PC-9 (cell line): ENCODE data around the gene PEA15. TPM values are rescaled to one million over a fixed set of nuclear protein-coding genes. Genes with fewer than 3 reads are reported as not detected.

ENCODE experiments used
- BruUV-seq: library from RNA; stranded (reverse); fragments of 400-500 nt; replicated peaks from 2 replicates; lab custom pipeline; 2021; lab: Mats Ljungman, UMichigan
- CTCF ChIA-PET: fragments of 300-600 bp; sonication (Branson Sonifier 250); formaldehyde crosslinking; loops from one replicate; lab custom pipeline; 2022; ENCODE audit warnings: antibody characterized with exemption; lab: Charles Lee
- POLR2A ChIA-PET: fragments of 300-600 bp; sonication (Branson Sonifier 250); formaldehyde crosslinking; loops from one replicate; lab custom pipeline; 2022; ENCODE audit warnings: antibody characterized with exemption; ENCODE audit not compliant: unreplicated experiment; lab: Charles Lee
- DNase-seq, 2 experiments: peaks; one replicate each; pipeline versions ENCODE4 v3.0.0 to v3.0.0-alpha.2; 2015 to 2022; ENCODE audit warnings: mixed read lengths in 1 of 2
- H2AFZ ChIP-seq: fragments of 200-600 bp; sonication (generic); 2 replicates; pipeline ENCODE4 v1.8.1; 2017; ENCODE audit warnings: antibody characterized with exemption
- H3F3A ChIP-seq: fragments of 200-600 bp; sonication (generic); 2 replicates; pipeline ENCODE4 v1.8.1; 2017; ENCODE audit warnings: antibody characterized with exemption, mild to moderate bottlenecking, low read depth; ENCODE audit not compliant: insufficient read depth
- H3K27ac ChIP-seq: fragments of 200-600 bp; sonication (generic); 2 replicates; pipeline ENCODE4 v1.6.1; 2016; ENCODE audit warnings: mixed run types
- H3K27me3 ChIP-seq: fragments of 200-600 bp; sonication (generic); 2 replicates; pipeline ENCODE4 v1.6.1; 2016; ENCODE audit warnings: low read depth, mixed run types; ENCODE audit not compliant: insufficient read depth
- H3K36me3 ChIP-seq: fragments of 200-600 bp; sonication (generic); 2 replicates; pipeline ENCODE4 v1.6.1; 2016; ENCODE audit warnings: low read depth, mixed run types
- H3K4me1 ChIP-seq: fragments of 200-600 bp; sonication (generic); replicated peaks from 2 replicates; pipeline ENCODE4 v1.6.1; 2016; ENCODE audit warnings: mixed run types; ENCODE audit not compliant: insufficient read depth
- H3K4me2 ChIP-seq: fragments of 200-600 bp; sonication (generic); 2 replicates; pipeline ENCODE4 v1.6.1; 2017; ENCODE audit warnings: mixed run types
- H3K4me3 ChIP-seq: fragments of 200-600 bp; sonication (generic); 2 replicates; pipeline ENCODE4 v1.6.1; 2016; ENCODE audit warnings: mixed run types
- H3K79me2 ChIP-seq: fragments of 200-600 bp; sonication (generic); 2 replicates; pipeline ENCODE4 v1.6.1; 2017; ENCODE audit warnings: low read depth, mixed run types
- H3K9me2 ChIP-seq: fragments of 200-600 bp; sonication (generic); 2 replicates; pipeline ENCODE4 v1.8.1; 2017; ENCODE audit warnings: mild to moderate bottlenecking; ENCODE audit not compliant: insufficient read depth
- H3K9me3 ChIP-seq: fragments of 200-600 bp; sonication (generic); 2 replicates; pipeline ENCODE4 v1.8.1; 2016; ENCODE audit warnings: low read depth; ENCODE audit not compliant: insufficient read depth
- H4K20me1 ChIP-seq: fragments of 200-600 bp; sonication (generic); 2 replicates; pipeline ENCODE4 v1.8.1; 2017; ENCODE audit not compliant: insufficient read depth
- EZH2 ChIP-seq: fragments of 200-600 bp; sonication (generic); IDR thresholded peaks from 2 replicates; pipeline ENCODE4 v1.8.0; 2017; ENCODE audit warnings: antibody characterized with exemption, low read depth
- intact Hi-C: fragments of 100-400 bp; cut with micrococcal nuclease; formaldehyde crosslinking; loops from one replicate; pipeline ENCODE4 v1.10.0; 2022; ENCODE audit not compliant: unreplicated experiment
- total RNA-seq: library from RNA; stranded (reverse); gene quantifications from 2 replicates; pipeline ENCODE4 v1.2.3, GENCODE V29; 2021
- TF ChIP-seq, protein P1 (sequence below): fragments of 200-600 bp; sonication (generic); conservative IDR thresholded peaks from 2 replicates; pipeline ENCODE4 v1.6.1; 2017; ENCODE audit warnings: mixed run types, antibody characterized with exemption, mild to moderate bottlenecking, moderate library complexity

The PEA15 gene
- total RNA-seq, 1 experiment from 2014 or later: 139 TPM

DNA sequence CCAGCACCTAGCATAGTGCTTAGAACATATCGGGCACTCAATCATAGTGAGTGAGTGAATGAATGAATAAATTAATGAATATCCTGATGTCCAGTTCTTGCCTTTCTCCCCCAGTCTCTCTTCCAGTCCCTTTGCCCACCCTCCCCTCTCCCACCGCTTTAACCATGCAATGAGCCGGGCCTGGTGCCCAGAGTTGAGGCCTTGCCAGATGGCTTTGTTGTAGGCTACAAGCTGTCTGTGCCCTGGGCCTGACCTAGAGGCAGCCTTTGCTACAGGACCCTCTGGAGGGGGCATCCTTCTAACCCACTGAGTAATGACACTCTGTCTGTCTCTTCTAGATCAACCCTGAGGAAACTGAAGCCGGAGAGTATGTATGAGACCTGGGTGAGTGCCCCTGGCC is 8.0 kb upstream of the PEA15 start:
- H3K9me2 ChIP-seq: no peaks in the 10 kb centered on the region
- no peaks in the 10 kb centered on the region for H3K27me3 ChIP-seq
- no peaks in the 10 kb centered on the region for H3K79me2 ChIP-seq
- DNase-seq: no peak
- ChIA-PET POLR2A (no interaction called here), CTCF (no interaction called here)
- H2AFZ ChIP-seq: no peak overlapping the region
- H3K4me1 ChIP-seq: no peaks in the 10 kb centered on the region
- no peak overlapping the region for H3K4me3 ChIP-seq
- H3K9me3 ChIP-seq: no peaks in the 10 kb centered on the region
- no peaks in the 10 kb centered on the region for H3K36me3 ChIP-seq
- H3F3A ChIP-seq: no peaks in the 10 kb centered on the region
- intact Hi-C loops: no loop called here
- H4K20me1 ChIP-seq: no peaks in the 10 kb centered on the region
- H3K4me2 ChIP-seq: no peak overlapping the region
- TF ChIP-seq, protein P1, sequence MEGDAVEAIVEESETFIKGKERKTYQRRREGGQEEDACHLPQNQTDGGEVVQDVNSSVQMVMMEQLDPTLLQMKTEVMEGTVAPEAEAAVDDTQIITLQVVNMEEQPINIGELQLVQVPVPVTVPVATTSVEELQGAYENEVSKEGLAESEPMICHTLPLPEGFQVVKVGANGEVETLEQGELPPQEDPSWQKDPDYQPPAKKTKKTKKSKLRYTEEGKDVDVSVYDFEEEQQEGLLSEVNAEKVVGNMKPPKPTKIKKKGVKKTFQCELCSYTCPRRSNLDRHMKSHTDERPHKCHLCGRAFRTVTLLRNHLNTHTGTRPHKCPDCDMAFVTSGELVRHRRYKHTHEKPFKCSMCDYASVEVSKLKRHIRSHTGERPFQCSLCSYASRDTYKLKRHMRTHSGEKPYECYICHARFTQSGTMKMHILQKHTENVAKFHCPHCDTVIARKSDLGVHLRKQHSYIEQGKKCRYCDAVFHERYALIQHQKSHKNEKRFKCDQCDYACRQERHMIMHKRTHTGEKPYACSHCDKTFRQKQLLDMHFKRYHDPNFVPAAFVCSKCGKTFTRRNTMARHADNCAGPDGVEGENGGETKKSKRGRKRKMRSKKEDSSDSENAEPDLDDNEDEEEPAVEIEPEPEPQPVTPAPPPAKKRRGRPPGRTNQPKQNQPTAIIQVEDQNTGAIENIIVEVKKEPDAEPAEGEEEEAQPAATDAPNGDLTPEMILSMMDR: no peak
- no peak for TF ChIP-seq EZH2
- H3K27ac ChIP-seq: no peak overlapping the region
- BruUV-seq: no TSS peak

DNA sequence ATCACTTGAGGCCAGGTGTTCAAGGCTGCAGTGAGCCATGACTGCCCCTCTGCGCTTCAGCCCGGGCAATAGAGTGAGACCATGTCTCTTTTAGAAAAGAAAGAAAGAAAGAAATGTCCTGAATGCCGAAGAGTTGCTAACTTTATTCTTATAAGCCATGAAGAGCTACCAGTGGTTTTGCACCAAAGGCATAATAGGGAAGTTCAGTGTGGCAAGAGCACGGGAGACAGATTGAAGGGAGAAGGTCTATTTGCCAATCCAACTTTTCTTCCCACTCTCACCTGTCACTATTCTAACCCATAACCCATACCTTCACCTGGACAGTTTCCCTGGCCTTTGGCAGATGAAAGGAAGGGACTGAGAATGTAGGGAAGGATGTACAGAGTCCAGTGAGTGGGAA is 4.4 kb upstream of the PEA15 start:
- BruUV-seq: no TSS peak
- H3K9me2 ChIP-seq: no peaks in the 10 kb centered on the region
- intact Hi-C loops: no loop called here
- ChIA-PET CTCF (no interaction called here), POLR2A (no interaction called here)
- no peaks in the 10 kb centered on the region for H3K9me3 ChIP-seq
- no peak overlapping the region for H3K27ac ChIP-seq
- H3F3A ChIP-seq: peaks cover 9% of the 10 kb centered on the region; the same call in 1 of the 2 replicates
- H3K4me3 ChIP-seq: no peak overlapping the region
- no peak for DNase-seq
- H3K79me2 ChIP-seq: peaks cover 5% of the 10 kb centered on the region
- TF ChIP-seq, protein P1: no peak
- H2AFZ ChIP-seq: no peak overlapping the region
- H3K36me3 ChIP-seq: no peaks in the 10 kb centered on the region
- no peaks in the 10 kb centered on the region for H4K20me1 ChIP-seq
- H3K4me2 ChIP-seq: no peak overlapping the region
- no peaks in the 10 kb centered on the region for H3K27me3 ChIP-seq
- H3K4me1 ChIP-seq: peaks cover 9% of the 10 kb centered on the region

DNA sequence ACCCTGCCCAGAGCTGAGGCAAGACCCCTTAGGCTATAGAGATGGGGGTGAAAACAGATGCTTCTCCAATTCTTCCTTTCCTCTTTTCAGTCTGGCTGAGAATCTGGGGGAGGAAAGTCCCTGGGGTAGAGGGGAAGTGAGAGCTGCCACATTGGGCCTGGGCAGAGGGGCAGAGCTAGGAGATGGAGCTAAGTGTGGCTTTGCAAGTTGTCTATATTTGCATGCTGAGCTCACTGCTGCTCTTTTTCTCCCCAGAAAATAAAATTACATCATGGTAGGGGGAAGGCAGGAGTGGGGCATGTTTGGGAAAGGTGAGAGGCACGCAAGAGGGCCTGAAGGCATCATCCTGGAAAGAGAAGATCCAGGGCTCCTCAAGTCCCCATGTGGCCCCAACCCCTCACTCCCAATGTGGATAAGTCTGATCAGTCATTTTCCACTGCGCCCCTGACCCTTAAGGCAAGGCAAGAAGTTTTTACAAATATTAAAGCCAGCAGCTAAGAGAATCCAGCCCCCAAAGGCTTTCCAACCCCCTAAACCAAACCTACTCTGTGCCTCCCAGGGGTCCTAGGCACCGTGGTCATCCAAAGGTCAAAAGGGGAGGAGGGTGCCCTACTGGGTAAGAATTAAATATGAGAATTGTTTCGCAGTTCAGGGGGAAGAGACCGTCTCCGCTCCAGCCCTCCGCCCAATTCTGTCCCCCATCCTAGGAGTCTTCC is 500 bp upstream of the PEA15 start:
- intact Hi-C loops: loop anchor here (5.0 kb wide), 1 partner anchor 172 kb away; the partner anchor contains the start of gene PIGM
- H3K36me3 ChIP-seq: 0 out of 2 replicates have a peak, but pooled peaks cover 5% of the 10 kb centered on the region
- H3K4me2 ChIP-seq: peak overlapping the region; percentile 80
- peak overlapping the region; percentile 99; the same call in 1 of the 2 replicates for H3K4me3 ChIP-seq
- no peaks in the 10 kb centered on the region for H3K27me3 ChIP-seq
- H2AFZ ChIP-seq: peak overlapping the region; percentile 58; the same call in 1 of the 2 replicates
- peaks cover 39% of the 10 kb centered on the region for H3K79me2 ChIP-seq
- H3K9me2 ChIP-seq: no peaks in the 10 kb centered on the region
- POLR2A ChIA-PET: no interaction called here
- peaks cover 23% of the 10 kb centered on the region for H3F3A ChIP-seq
- peaks cover 22% of the 10 kb centered on the region for H3K4me1 ChIP-seq
- no peak for TF ChIP-seq EZH2
- TF ChIP-seq, protein P1: no peak
- TSS peak; percentile 24 for BruUV-seq
- no peak overlapping the region for H3K27ac ChIP-seq
- no peak for DNase-seq
- CTCF ChIA-PET: interaction anchor here (1.1 to 1.4 kb wide), 3 partner anchors 11 to 96 kb away, joined by 3 to 4 read pairs (median 3); no protein-coding TSS in a partner anchor
- H4K20me1 ChIP-seq: peaks cover 6% of the 10 kb centered on the region
- no peaks in the 10 kb centered on the region for H3K9me3 ChIP-seq
